ENCODE data around the gene ATP8B4. TPM values are rescaled to one million over a fixed set of nuclear protein-coding genes. Genes with fewer than 3 reads are reported as not detected.

Gene ATP8B4
- total and polyA plus RNA-seq, 5 donors from 2014 or later: 2.8 TPM; not detected in 4

DNA sequence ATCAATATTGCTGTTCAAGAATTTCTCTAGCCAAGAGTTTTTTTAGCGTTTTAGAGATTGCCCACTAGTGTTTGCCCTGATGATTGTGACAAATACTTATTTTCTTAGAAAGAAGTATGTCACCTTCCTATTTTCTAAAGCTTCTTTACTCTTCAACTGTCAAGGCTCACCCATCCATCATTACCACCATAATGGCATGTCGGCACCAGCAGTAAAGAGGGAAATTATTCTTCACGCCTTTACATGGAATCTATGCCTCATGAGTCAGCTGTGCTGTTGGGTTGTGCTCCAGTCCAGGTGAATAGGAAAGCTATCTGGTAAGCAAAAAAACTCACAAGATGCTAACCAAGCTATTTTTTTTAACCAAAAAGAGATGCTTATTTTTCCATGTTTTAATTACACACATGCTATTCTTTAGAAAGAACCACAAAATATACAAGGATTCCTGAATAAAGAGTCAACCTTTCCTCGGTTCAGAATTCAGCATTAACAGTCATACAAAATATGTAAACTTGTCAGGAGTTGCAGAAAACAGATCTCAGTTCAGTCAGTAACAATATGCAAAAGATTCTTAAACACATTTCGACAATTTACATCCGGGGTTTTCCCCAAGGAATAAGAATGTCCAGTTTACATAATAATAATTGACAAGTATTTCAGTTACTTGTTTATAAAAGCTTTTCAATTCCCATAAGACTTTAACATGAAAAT is 128.0 kb downstream of the ATP8B4 start:
- H3K4me3 Mint-ChIP-seq: no peak overlapping the region
- no peak for ATAC-seq (ENCODE audit: low read depth in 2 of 2)
- Histone ChIP-seq H3K4me3 (ENCODE audit: low read depth, low read length) (no peak overlapping the region), H3K27me3 (ENCODE audit: control insufficient read depth, insufficient read depth, low read length) (no peaks in the 10 kb centered on the region), H3K9me3 (ENCODE audit: control insufficient read depth in 2 of 2, low read length in 2 of 2) (no peaks in the 10 kb centered on the region), H3K36me3 (ENCODE audit: control insufficient read depth, insufficient read depth, low read length) (no peaks in the 10 kb centered on the region), H3K4me1 (ENCODE audit: control insufficient read depth, insufficient read depth, low read length, poor library complexity, severe bottlenecking) (no peaks in the 10 kb centered on the region), H3K27ac (ENCODE audit: insufficient read depth, low read length, poor library complexity, severe bottlenecking) (no peak overlapping the region)
- no peaks in the 10 kb centered on the region for H3K4me1 Mint-ChIP-seq
- H3K27ac Mint-ChIP-seq: no peak overlapping the region
- H3K36me3 Mint-ChIP-seq: no peaks in the 10 kb centered on the region
- H3K27me3 Mint-ChIP-seq: peaks cover 9% of the 10 kb centered on the region
- DNase-seq: no peak
- H3K9me3 Mint-ChIP-seq: no peaks in the 10 kb centered on the region

GRCh38 chr15:49989498-49989897 is 129.5 kb downstream of the ATP8B4 start:
- no peak overlapping the region for H3K4me3 ChIP-seq (ENCODE audit: low read depth, low read length)
- H3K4me3 Mint-ChIP-seq: no peak overlapping the region
- H3K27ac ChIP-seq (ENCODE audit: insufficient read depth, low read length, poor library complexity, severe bottlenecking): no peak overlapping the region
- H3K9me3 ChIP-seq (ENCODE audit: control insufficient read depth in 2 of 2, low read length in 2 of 2): no peaks in the 10 kb centered on the region
- no peaks in the 10 kb centered on the region for H3K27me3 ChIP-seq (ENCODE audit: control insufficient read depth, insufficient read depth, low read length)
- no peak overlapping the region for H3K27ac Mint-ChIP-seq
- peaks cover 9% of the 10 kb centered on the region for H3K27me3 Mint-ChIP-seq
- no peaks in the 10 kb centered on the region for H3K4me1 Mint-ChIP-seq
- H3K4me1 ChIP-seq (ENCODE audit: control insufficient read depth, insufficient read depth, low read length, poor library complexity, severe bottlenecking): no peaks in the 10 kb centered on the region
- no peaks in the 10 kb centered on the region for H3K36me3 Mint-ChIP-seq
- no peaks in the 10 kb centered on the region for H3K9me3 Mint-ChIP-seq
- H3K36me3 ChIP-seq (ENCODE audit: control insufficient read depth, insufficient read depth, low read length): no peaks in the 10 kb centered on the region
- DNase-seq: no peak
- ATAC-seq (ENCODE audit: low read depth in 2 of 2): no peak

GRCh38 chr15:49988766-49989165 is 130.3 kb downstream of the ATP8B4 start:
- Histone ChIP-seq H3K27me3 (ENCODE audit: control insufficient read depth, insufficient read depth, low read length) (no peaks in the 10 kb centered on the region), H3K9me3 (ENCODE audit: control insufficient read depth in 2 of 2, low read length in 2 of 2) (no peaks in the 10 kb centered on the region), H3K4me3 (ENCODE audit: low read depth, low read length) (no peak overlapping the region), H3K36me3 (ENCODE audit: control insufficient read depth, insufficient read depth, low read length) (no peaks in the 10 kb centered on the region), H3K4me1 (ENCODE audit: control insufficient read depth, insufficient read depth, low read length, poor library complexity, severe bottlenecking) (no peaks in the 10 kb centered on the region), H3K27ac (ENCODE audit: insufficient read depth, low read length, poor library complexity, severe bottlenecking) (no peak overlapping the region)
- H3K9me3 Mint-ChIP-seq: no peaks in the 10 kb centered on the region
- peaks cover 9% of the 10 kb centered on the region for H3K27me3 Mint-ChIP-seq
- ATAC-seq (ENCODE audit: low read depth in 2 of 2) (no peak), DNase-seq (no peak)
- H3K4me3 Mint-ChIP-seq: no peak overlapping the region
- no peak overlapping the region for H3K27ac Mint-ChIP-seq
- H3K4me1 Mint-ChIP-seq: no peaks in the 10 kb centered on the region
- H3K36me3 Mint-ChIP-seq: no peaks in the 10 kb centered on the region

- Mint-ChIP-seq H3K27me3 (peaks cover 15% of the 10 kb centered on the region), H3K4me1 (no peaks in the 10 kb centered on the region), H3K4me3 (no peak overlapping the region), H3K36me3 (no peaks in the 10 kb centered on the region), H3K9me3 (no peaks in the 10 kb centered on the region), H3K27ac (no peak overlapping the region)
- Histone ChIP-seq H3K27ac (ENCODE audit: insufficient read depth, low read length, poor library complexity, severe bottlenecking) (no peak overlapping the region), H3K27me3 (ENCODE audit: control insufficient read depth, insufficient read depth, low read length) (no peaks in the 10 kb centered on the region), H3K4me3 (ENCODE audit: low read depth, low read length) (no peak overlapping the region), H3K4me1 (ENCODE audit: control insufficient read depth, insufficient read depth, low read length, poor library complexity, severe bottlenecking) (no peaks in the 10 kb centered on the region), H3K36me3 (ENCODE audit: control insufficient read depth, insufficient read depth, low read length) (no peaks in the 10 kb centered on the region), H3K9me3 (ENCODE audit: control insufficient read depth in 2 of 2, low read length in 2 of 2) (no peaks in the 10 kb centered on the region)
- DNase-seq (no peak), ATAC-seq (ENCODE audit: low read depth in 2 of 2) (no peak)
Measured at GRCh38 chr15:49987896-49988295, 131.1 kb downstream of the ATP8B4 start.

- ATAC-seq (ENCODE audit: low read depth in 2 of 2) (no peak), DNase-seq (no peak)
- Histone ChIP-seq H3K9me3 (ENCODE audit: control insufficient read depth in 2 of 2, low read length in 2 of 2) (no peaks in the 10 kb centered on the region), H3K36me3 (ENCODE audit: control insufficient read depth, insufficient read depth, low read length) (no peaks in the 10 kb centered on the region), H3K27ac (ENCODE audit: insufficient read depth, low read length, poor library complexity, severe bottlenecking) (no peak overlapping the region), H3K4me1 (ENCODE audit: control insufficient read depth, insufficient read depth, low read length, poor library complexity, severe bottlenecking) (no peaks in the 10 kb centered on the region), H3K27me3 (ENCODE audit: control insufficient read depth, insufficient read depth, low read length) (no peaks in the 10 kb centered on the region), H3K4me3 (ENCODE audit: low read depth, low read length) (no peak overlapping the region)
- H3K4me3 Mint-ChIP-seq: no peak overlapping the region
- H3K36me3 Mint-ChIP-seq: no peaks in the 10 kb centered on the region
- no peak overlapping the region for H3K27ac Mint-ChIP-seq
- no peaks in the 10 kb centered on the region for H3K9me3 Mint-ChIP-seq
- H3K4me1 Mint-ChIP-seq: no peaks in the 10 kb centered on the region
- H3K27me3 Mint-ChIP-seq: peaks cover 19% of the 10 kb centered on the region
Measured at GRCh38 chr15:49987198-49987785, 131.7 kb downstream of the ATP8B4 start.

GRCh38 chr15:49986326-49986725 is 132.7 kb downstream of the ATP8B4 start:
- ATAC-seq (ENCODE audit: low read depth in 2 of 2) (no peak), DNase-seq (no peak)
- Mint-ChIP-seq H3K27me3 (peaks cover 19% of the 10 kb centered on the region), H3K36me3 (no peaks in the 10 kb centered on the region), H3K4me3 (no peak overlapping the region), H3K9me3 (no peaks in the 10 kb centered on the region), H3K27ac (no peak overlapping the region), H3K4me1 (no peaks in the 10 kb centered on the region)
- Histone ChIP-seq H3K27ac (ENCODE audit: insufficient read depth, low read length, poor library complexity, severe bottlenecking) (no peak overlapping the region), H3K27me3 (ENCODE audit: control insufficient read depth, insufficient read depth, low read length) (no peaks in the 10 kb centered on the region), H3K4me3 (ENCODE audit: low read depth, low read length) (no peak overlapping the region), H3K9me3 (ENCODE audit: control insufficient read depth in 2 of 2, low read length in 2 of 2) (no peaks in the 10 kb centered on the region), H3K4me1 (ENCODE audit: control insufficient read depth, insufficient read depth, low read length, poor library complexity, severe bottlenecking) (no peaks in the 10 kb centered on the region), H3K36me3 (ENCODE audit: control insufficient read depth, insufficient read depth, low read length) (no peaks in the 10 kb centered on the region)

GRCh38 chr15:49985463-49985862 is 133.6 kb downstream of the ATP8B4 start:
- H3K27ac ChIP-seq (ENCODE audit: insufficient read depth, low read length, poor library complexity, severe bottlenecking): no peak overlapping the region
- no peak overlapping the region for H3K27ac Mint-ChIP-seq

DNA sequence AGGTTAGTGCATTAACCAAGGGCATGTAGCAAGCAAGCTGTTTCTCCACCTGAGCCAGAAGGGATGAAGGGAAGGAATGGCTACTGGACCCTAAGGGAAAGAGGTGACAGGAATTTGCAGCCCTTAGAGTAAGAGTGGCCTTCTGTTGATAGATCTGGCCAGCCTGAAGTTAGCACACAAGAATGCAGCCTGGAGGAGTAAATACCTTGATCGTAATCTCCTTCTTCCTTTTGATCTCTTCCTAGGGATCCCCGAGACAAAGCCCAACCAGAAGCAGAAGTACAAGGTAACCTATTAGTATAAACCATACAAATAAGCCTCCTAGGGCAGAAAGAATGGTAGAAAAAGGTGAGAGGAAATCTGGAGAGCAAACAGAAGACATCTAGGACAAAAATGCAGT is 134.6 kb downstream of the ATP8B4 start:
- H3K36me3 Mint-ChIP-seq: no peaks in the 10 kb centered on the region
- DNase-seq: no peak

More at GRCh38 chr15:49985463-49985862, 133.6 kb downstream of the ATP8B4 start:
- Mint-ChIP-seq H3K27me3 (peaks cover 19% of the 10 kb centered on the region), H3K4me1 (no peaks in the 10 kb centered on the region), H3K4me3 (no peak overlapping the region), H3K9me3 (no peaks in the 10 kb centered on the region), H3K36me3 (no peaks in the 10 kb centered on the region)
- ATAC-seq (ENCODE audit: low read depth in 2 of 2) (no peak), DNase-seq (no peak)
- H3K9me3 ChIP-seq (ENCODE audit: control insufficient read depth in 2 of 2, low read length in 2 of 2): no peaks in the 10 kb centered on the region
- H3K4me3 ChIP-seq (ENCODE audit: low read depth, low read length): no peak overlapping the region
- no peaks in the 10 kb centered on the region for H3K36me3 ChIP-seq (ENCODE audit: control insufficient read depth, insufficient read depth, low read length)
- no peaks in the 10 kb centered on the region for H3K4me1 ChIP-seq (ENCODE audit: control insufficient read depth, insufficient read depth, low read length, poor library complexity, severe bottlenecking)
- no peaks in the 10 kb centered on the region for H3K27me3 ChIP-seq (ENCODE audit: control insufficient read depth, insufficient read depth, low read length)

More for the DNA sequence above, 134.6 kb downstream of the ATP8B4 start:
- Mint-ChIP-seq H3K27me3 (peaks cover 20% of the 10 kb centered on the region), H3K4me3 (no peak overlapping the region), H3K4me1 (no peaks in the 10 kb centered on the region), H3K27ac (no peak overlapping the region), H3K9me3 (no peaks in the 10 kb centered on the region)
- Histone ChIP-seq H3K4me1 (ENCODE audit: control insufficient read depth, insufficient read depth, low read length, poor library complexity, severe bottlenecking) (no peaks in the 10 kb centered on the region), H3K9me3 (ENCODE audit: control insufficient read depth in 2 of 2, low read length in 2 of 2) (no peaks in the 10 kb centered on the region), H3K27me3 (ENCODE audit: control insufficient read depth, insufficient read depth, low read length) (no peaks in the 10 kb centered on the region), H3K36me3 (ENCODE audit: control insufficient read depth, insufficient read depth, low read length) (no peaks in the 10 kb centered on the region), H3K4me3 (ENCODE audit: low read depth, low read length) (no peak overlapping the region), H3K27ac (ENCODE audit: insufficient read depth, low read length, poor library complexity, severe bottlenecking) (no peak overlapping the region)
- ATAC-seq (ENCODE audit: low read depth in 2 of 2): no peak

Data from CD4-positive, CD25-positive, alpha-beta regulatory T cell (primary cell).